Measurements from ENCODE around the gene ZC3H12A. TPM values are rescaled to one million over a fixed set of nuclear protein-coding genes. Genes with fewer than 3 reads are reported as not detected.

Gene ZC3H12A
- total and polyA plus RNA-seq, 2 donors (not counting 1 experiment from before 2014, with no cell fraction given), result 73.0 to 170 TPM

DNA sequence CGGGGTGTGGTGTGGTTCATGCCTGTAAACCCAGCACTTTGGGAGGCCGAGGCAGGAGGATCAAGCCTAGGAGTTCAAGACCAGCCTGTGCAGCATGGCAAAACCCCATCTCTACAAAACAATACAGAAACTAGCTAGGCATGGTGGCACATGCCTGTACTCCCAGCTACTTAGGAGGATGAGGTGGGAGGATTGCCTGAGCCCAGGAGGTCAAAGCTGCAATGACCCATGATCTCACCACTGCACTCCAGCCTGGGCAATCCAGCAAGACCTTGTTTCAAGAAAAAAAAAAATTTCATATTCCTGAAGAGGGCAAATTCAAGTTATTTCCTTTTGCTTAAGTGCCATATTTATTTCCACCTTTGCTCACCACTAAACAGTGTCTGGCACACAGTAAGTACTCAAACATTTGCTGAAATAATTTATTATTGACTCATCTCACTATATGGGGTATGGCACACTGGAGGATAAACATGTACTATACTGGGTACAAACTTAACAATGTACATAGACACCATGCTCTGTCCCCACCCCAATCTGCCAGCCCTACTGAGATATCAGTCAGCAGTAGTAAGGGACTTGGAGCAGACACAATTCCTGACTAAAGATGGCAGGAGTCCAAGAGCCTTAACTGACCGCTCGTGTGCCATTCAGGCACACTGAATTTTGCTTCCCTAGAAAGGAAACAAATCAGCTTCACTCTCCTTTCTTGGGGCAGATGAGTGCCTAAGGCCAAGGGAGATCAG lies 24.7 kb downstream of the ZC3H12A start:
- intact Hi-C loops (cut with micrococcal nuclease), result no loop called here
- Histone ChIP-seq H2AFZ (ENCODE audit: insufficient read depth, low read depth, low read length, poor library complexity, severe bottlenecking) (no peak overlapping the region), H3K4me1 (ENCODE audit: control insufficient read depth in 2 of 2, insufficient read depth in 2 of 2, low read length in 2 of 2) (no peaks in the 10 kb centered on the region), H4K20me1 (ENCODE audit: control insufficient read depth, insufficient read depth, low read length, poor library complexity, severe bottlenecking) (peaks cover 4% of the 10 kb centered on the region), H3K4me2 (replicated peaks; ENCODE audit: low read depth, low read length, poor library complexity, severe bottlenecking) (no peak overlapping the region), H3K9ac (ENCODE audit: low read length) (no peak overlapping the region), H3K9me3 (ENCODE audit: control extremely low read depth in 1 of 3, control insufficient read depth in 2 of 3, insufficient read depth in 1 of 3, low read length in 2 of 3) (no peaks in the 10 kb centered on the region), H3K27me3 (replicated peaks in 1 of 4; ENCODE audit: control extremely low read depth in 1 of 4, control insufficient read depth in 3 of 4, insufficient read depth in 4 of 4, low read length in 3 of 4) (no peaks in the 10 kb centered on the region), H3K27ac (ENCODE audit: low read length in 2 of 2) (no peak overlapping the region), H3K4me3 (ENCODE audit: control extremely low read depth in 1 of 5, extremely low read depth in 1 of 5, insufficient read depth in 1 of 5, low read depth in 2 of 5, low read length in 4 of 5) (no peak overlapping the region), H3K79me2 (ENCODE audit: control insufficient read depth, insufficient read depth, low read length) (peaks cover 24% of the 10 kb centered on the region), H3K36me3 (replicated peaks in 1 of 2; ENCODE audit: control extremely low read depth in 1 of 2, control insufficient read depth in 1 of 2, extremely low read depth in 1 of 2, insufficient read depth in 2 of 2, low read length in 1 of 2) (peaks cover 3 to 66% of the 10 kb centered on the region in 2 experiments)
- no peak overlapping the region for H3K27ac Mint-ChIP-seq
- DNase-seq (no peak), ATAC-seq (ENCODE audit: low read depth) (no peak)
- ChIA-PET CTCF (interaction anchor here (0.7 to 6.8 kb wide), 3 partner anchors 10 to 44 kb away, joined by 3 to 56 read pairs (median 3); no protein-coding TSS in a partner anchor), POLR2A (no interaction called here)
- WGBS (ENCODE audit: insufficient coverage), result no CpG with 5 or more reads among the region's 4 CpGs
- no peaks in the 10 kb centered on the region for H3K9me3 Mint-ChIP-seq (ENCODE audit: insufficient read depth)
- H3K27me3 Mint-ChIP-seq, result no peaks in the 10 kb centered on the region
- H3K4me1 Mint-ChIP-seq, result no peaks in the 10 kb centered on the region
- TF ChIP-seq EZH2 (IDR thresholded peaks at IDR 0.05; ENCODE audit: borderline replicate concordance, insufficient read depth, low read depth, low read length, poor library complexity, severe bottlenecking), result no peak
- TF ChIP-seq, protein P1, sequence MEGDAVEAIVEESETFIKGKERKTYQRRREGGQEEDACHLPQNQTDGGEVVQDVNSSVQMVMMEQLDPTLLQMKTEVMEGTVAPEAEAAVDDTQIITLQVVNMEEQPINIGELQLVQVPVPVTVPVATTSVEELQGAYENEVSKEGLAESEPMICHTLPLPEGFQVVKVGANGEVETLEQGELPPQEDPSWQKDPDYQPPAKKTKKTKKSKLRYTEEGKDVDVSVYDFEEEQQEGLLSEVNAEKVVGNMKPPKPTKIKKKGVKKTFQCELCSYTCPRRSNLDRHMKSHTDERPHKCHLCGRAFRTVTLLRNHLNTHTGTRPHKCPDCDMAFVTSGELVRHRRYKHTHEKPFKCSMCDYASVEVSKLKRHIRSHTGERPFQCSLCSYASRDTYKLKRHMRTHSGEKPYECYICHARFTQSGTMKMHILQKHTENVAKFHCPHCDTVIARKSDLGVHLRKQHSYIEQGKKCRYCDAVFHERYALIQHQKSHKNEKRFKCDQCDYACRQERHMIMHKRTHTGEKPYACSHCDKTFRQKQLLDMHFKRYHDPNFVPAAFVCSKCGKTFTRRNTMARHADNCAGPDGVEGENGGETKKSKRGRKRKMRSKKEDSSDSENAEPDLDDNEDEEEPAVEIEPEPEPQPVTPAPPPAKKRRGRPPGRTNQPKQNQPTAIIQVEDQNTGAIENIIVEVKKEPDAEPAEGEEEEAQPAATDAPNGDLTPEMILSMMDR (IDR thresholded peaks at IDR 0.05), result no peak
- H3K4me3 Mint-ChIP-seq, result no peak overlapping the region

DNA sequence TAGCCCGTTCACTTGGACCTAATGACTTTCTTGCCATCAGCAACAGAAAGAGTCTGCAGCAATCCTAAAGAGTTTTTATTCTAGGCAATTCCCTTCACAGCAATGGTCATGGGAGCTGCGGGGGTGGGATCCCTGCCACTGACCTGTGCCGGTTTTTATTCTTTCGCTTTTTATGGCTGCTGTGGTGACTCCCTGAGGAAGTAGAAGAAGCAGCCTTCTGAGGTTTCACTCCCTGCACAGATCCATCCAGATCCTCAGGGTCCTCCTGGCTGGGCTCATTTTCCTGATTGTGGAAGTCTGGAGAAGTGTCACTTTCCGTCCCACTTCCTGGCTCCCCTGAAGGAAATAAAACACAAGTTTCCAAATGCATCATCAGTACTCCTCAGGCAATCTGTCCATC lies 27.3 kb downstream of the ZC3H12A start:
- H3K4me1 ChIP-seq (ENCODE audit: control insufficient read depth in 2 of 2, insufficient read depth in 2 of 2, low read length in 2 of 2), result no peaks in the 10 kb centered on the region
- Mint-ChIP-seq H3K4me1 (peaks cover 2% of the 10 kb centered on the region), H3K27ac (no peak overlapping the region), H3K9me3 (ENCODE audit: insufficient read depth) (no peaks in the 10 kb centered on the region), H3K27me3 (no peaks in the 10 kb centered on the region), H3K4me3 (no peak overlapping the region)
- no peaks in the 10 kb centered on the region for H3K9me3 ChIP-seq (ENCODE audit: control extremely low read depth in 1 of 3, control insufficient read depth in 2 of 3, insufficient read depth in 1 of 3, low read length in 2 of 3)
- WGBS (ENCODE audit: insufficient coverage), result 100% methylated on average over 1 of the region's 5 CpGs
- no peak overlapping the region for H3K4me2 ChIP-seq (replicated peaks; ENCODE audit: low read depth, low read length, poor library complexity, severe bottlenecking)
- intact Hi-C loops (cut with micrococcal nuclease), result no loop called here
- H3K79me2 ChIP-seq (ENCODE audit: control insufficient read depth, insufficient read depth, low read length), result peaks cover 47% of the 10 kb centered on the region
- no peak overlapping the region for H3K27ac ChIP-seq (ENCODE audit: low read length in 2 of 2)
- H2AFZ ChIP-seq (ENCODE audit: insufficient read depth, low read depth, low read length, poor library complexity, severe bottlenecking), result no peak overlapping the region
- peaks cover 4% of the 10 kb centered on the region for H4K20me1 ChIP-seq (ENCODE audit: control insufficient read depth, insufficient read depth, low read length, poor library complexity, severe bottlenecking)
- DNase-seq, result no peak
- no peak for TF ChIP-seq EZH2 (IDR thresholded peaks at IDR 0.05; ENCODE audit: borderline replicate concordance, insufficient read depth, low read depth, low read length, poor library complexity, severe bottlenecking)
- TF ChIP-seq, protein P1 (IDR thresholded peaks at IDR 0.05), result no peak
- POLR2A ChIA-PET, result no interaction called here
- H3K27me3 ChIP-seq (replicated peaks in 1 of 4; ENCODE audit: control extremely low read depth in 1 of 4, control insufficient read depth in 3 of 4, insufficient read depth in 4 of 4, low read length in 3 of 4), result no peaks in the 10 kb centered on the region
- CTCF ChIA-PET, result interaction anchor here (2.8 to 4.6 kb wide), 2 partner anchors 13 to 14 kb away, joined by 10 to 18 read pairs; partner anchors contain the start of gene MEAF6
- no peak overlapping the region for H3K4me3 ChIP-seq (ENCODE audit: control extremely low read depth in 1 of 5, extremely low read depth in 1 of 5, insufficient read depth in 1 of 5, low read depth in 2 of 5, low read length in 4 of 5)
- H3K9ac ChIP-seq (ENCODE audit: low read length), result no peak overlapping the region
- peaks cover 3 to 57% of the 10 kb centered on the region in 2 experiments for H3K36me3 ChIP-seq (replicated peaks in 1 of 2; ENCODE audit: control extremely low read depth in 1 of 2, control insufficient read depth in 1 of 2, extremely low read depth in 1 of 2, insufficient read depth in 2 of 2, low read length in 1 of 2)
- no peak for ATAC-seq (ENCODE audit: low read depth)
